GM12872 (cell line): ENCODE measurements around the gene DPY19L3.

Experiments used
- TF ChIP-seq, protein P1 (sequence below): IDR thresholded peaks from 3 replicates; pipeline ENCODE4 v1.5.1; 2011; ENCODE audit warnings: low read depth, mild to moderate bottlenecking, low read length, moderate library complexity; ENCODE audit not compliant: insufficient read depth

DPY19L3 gene

DNA sequence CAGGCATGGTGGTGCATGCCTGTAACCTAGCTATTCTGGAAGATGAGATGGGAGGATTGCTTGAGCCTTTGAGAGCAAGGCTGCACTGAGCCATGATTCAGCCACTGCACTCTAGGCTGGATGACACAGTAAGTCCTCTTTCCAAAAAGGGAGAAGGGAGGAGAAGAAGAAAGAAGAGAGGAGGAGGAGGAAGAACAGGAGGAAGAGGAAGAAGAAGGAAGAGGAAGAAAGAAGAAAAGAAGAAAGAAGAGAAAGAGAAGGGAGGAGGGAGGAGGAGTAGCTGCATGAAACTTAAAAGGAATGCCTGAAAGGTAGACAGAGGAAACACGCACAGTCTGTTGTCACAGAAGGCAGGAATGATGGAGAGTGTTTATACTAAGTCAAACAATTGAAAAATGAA is 3.6 kb upstream of the DPY19L3 start:
- TF ChIP-seq, protein P1, sequence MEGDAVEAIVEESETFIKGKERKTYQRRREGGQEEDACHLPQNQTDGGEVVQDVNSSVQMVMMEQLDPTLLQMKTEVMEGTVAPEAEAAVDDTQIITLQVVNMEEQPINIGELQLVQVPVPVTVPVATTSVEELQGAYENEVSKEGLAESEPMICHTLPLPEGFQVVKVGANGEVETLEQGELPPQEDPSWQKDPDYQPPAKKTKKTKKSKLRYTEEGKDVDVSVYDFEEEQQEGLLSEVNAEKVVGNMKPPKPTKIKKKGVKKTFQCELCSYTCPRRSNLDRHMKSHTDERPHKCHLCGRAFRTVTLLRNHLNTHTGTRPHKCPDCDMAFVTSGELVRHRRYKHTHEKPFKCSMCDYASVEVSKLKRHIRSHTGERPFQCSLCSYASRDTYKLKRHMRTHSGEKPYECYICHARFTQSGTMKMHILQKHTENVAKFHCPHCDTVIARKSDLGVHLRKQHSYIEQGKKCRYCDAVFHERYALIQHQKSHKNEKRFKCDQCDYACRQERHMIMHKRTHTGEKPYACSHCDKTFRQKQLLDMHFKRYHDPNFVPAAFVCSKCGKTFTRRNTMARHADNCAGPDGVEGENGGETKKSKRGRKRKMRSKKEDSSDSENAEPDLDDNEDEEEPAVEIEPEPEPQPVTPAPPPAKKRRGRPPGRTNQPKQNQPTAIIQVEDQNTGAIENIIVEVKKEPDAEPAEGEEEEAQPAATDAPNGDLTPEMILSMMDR = no peak

DNA sequence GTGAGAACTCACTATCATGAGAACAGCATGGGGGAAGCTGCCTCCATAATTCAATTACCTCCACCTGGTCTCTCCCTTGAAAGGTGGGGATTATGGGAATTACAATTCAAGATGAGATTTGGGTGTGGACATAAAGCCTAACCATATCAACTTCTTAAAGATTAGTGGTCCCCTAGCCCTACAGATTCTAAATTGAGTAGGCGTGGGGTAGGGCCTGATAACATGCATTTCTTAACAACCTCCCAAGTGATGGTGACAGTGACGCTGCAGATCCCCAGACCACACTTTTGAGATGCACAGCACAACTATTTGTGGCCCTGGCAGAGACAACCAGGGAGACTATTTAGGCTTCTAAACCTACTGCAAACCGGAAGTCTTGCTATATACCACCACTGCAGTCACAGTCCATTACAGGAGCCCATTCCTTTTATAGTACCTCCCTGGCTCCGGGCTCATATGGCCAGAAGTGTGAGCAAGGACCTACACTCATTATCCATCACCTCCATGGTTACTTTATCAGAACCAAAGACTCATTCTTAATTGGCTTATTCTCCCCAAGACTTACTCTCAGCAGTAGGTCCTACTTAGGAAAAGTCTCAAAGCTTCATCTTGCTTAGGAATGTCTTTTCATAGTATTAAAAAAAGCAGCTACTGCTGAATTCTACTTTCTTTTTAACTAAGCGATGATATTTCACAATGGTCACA is 2.1 kb upstream of the DPY19L3 start:
- TF ChIP-seq, protein P1 = no peak

DNA sequence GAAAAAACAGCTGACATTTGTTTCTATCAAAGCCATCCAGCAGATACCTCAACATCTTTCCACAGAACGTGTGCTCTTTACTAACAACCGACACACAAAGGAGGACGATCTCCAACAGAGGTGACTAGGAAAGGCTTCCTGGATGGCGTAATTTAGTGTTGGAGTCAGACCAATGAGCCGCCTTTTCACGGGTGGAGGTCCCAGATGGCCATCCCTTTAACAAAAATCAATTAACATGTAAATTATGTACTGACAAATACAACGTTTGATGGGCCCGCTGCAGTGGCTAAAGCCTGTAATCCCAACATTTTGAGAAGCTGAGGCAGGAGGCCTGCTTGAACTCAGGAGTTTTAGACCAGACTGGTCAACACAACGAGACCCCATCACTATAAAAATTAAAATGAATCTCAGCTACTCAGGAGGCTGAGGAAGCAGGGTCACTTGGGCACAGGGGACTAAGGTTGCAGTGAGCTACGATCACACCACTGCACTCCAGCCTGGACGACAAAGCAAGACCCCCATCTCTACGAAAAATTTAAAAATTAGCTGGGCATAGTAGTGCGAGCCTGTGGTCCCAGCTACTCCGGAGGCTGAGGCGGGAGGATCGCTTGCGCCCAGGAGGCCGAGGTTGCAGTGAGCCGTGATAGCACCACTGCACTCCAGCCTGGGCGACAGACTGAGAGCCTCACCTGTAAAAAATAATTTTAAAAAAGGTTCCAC is 1.2 kb upstream of the DPY19L3 start:
- TF ChIP-seq, protein P1 = no peak

DNA sequence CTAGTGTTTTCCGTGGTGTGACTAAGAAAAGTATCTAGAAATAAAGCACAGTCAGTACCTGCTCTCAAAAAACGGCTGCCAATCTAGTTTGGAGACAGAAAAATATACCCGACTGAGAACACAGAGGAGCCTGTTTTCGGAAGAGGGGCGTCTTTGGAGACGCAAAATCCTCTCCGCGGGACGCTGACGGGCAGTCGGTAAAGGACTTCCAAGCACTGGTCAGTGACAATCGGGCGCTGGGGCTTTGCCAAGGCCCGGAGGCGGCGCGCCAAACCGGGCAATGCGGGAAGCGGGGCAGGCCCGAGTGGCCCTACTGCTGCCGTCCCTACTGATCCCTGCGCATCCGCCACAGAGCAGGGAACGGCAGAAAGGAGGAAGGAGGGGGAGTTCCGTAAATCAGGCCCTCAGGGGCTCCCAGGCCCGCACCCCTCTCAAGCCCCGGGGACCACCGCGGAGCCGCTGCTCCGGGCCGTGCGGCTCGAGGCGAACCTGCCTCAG is 588 bp upstream of the DPY19L3 start:
- TF ChIP-seq, protein P1 = no peak

DNA sequence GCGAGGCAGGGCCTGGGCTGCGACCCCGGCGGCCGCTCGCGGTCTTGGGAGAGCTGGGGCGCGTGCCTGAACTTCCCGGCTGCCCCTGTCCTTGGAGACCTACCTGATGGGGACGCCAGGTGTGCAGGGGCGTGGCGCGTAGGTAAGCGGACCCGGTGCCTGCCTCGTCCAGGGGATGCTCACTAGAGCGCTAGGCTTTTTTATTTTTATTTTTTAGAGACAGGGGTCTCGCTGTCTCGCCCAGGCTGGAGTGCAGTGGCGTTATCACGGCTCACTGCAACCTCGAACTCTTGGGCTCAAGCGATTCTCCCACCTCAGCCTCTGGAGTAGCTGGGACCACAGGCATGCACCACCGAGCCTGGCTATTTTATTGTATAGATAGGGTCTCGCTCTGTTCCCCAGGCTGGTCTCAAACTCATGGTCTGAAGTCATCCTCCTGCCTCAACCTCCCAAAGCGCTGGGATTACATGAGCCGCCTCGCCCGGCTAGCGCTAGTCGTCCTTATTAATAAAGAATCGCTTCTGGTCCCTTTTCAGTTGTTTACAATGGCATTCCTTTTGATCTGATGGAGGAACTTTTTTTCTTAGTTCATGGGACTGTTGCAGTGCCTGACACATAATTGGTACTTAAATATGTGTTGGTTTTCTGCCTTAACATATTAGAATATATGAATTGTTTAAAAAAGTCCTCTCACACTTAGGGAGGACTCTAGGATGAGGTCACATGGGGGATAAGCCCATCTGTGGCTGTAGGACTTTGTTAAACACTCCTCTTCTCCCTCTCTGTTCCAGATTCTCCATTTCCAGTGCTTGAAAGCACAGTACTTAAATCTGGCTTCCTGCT is 812 bp downstream of the DPY19L3 start:
- TF ChIP-seq, protein P1 = no peak

DNA sequence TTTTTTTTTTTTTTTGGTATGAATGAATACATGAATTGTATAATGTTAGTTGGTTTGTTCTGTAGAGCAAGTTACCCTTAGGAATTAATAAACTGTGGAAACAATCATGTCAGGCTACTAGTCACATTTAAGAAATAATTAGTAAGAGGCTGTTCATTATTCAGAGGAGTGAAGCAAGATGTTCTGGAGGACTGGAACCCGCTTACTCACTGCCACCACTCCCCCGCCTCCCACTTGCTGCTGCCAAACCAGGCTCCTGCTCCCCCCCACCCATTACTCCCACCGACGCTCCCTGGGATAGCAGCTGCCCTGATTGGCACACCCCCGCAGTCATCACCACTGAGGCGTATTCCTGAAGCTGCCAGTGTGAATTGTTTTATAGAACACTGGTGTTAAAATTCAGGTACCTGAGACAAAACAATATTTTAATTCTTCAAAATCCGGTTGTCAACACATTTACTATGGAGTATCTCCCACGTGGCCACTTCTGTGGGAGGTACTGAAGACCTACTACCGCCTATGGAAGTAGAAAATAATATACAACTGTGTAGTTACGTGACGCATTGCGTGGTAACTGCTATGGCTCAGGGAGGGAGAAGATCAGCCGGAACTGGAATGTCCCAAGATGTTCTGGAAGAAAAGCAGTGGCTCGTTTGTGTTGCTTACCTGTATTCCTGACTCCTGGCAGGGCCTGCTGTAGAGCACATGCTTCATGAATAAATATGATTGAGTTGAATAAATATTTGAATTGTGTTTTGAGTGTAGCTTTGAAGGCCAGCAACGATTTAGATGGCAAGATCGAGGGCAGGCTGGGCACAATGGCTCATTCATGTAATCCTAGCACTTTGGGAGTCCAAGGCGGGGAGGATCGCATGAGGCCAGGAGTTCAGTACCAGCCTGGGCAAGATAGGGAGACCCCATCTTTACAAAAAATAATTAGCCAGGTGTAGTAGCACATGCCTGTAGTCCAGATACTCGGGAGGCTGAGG is 1.7 kb downstream of the DPY19L3 start:
- TF ChIP-seq, protein P1 = no peak
